ENCODE data around the gene STK32B.

GRCh38 chr4:5146248-5146647, 95.0 kb downstream of the STK32B start:
- TF ChIP-seq CTCF (conservative IDR thresholded peaks at IDR 0.05; ENCODE audit: low read length) (no peak), EZH2phosphoT487 (IDR thresholded peaks at IDR 0.05; ENCODE audit: borderline replicate concordance, low read depth, low read length) (no peak)
